AG04450 (cell line): Measurements from ENCODE around the gene GAS7. TPM values are rescaled to one million over a fixed set of nuclear protein-coding genes. Genes with fewer than 3 reads are reported as not detected.

Source experiments
- CTCF ChIA-PET: fragments of 300-600, 350-600 bp; formaldehyde crosslinking; extraction: SDS; loops from one replicate; lab custom pipeline; 2022; ENCODE audit warnings: antibody characterized with exemption, inconsistent platforms; lab: Charles Lee
- POLR2A ChIA-PET: fragments of 350-600 bp; formaldehyde crosslinking; extraction: SDS; loops from one replicate; lab custom pipeline; 2021; ENCODE audit warnings: antibody characterized with exemption, inconsistent platforms; lab: Yijun Ruan, JAX
- DNase-seq: peaks from one replicate; pipeline ENCODE4 v3.0.0-alpha.2; 2011; ENCODE audit warnings: low read depth, low spot score
- H3K27ac ChIP-seq: one replicate; pipeline ENCODE4 v1.5.1; 2012; ENCODE audit warnings: low read depth, low read length, control low read depth
- H3K27me3 ChIP-seq: one replicate; pipeline ENCODE4 v1.6.0; 2012; ENCODE audit warnings: low read length; ENCODE audit not compliant: control insufficient read depth, insufficient read depth
- H3K4me3 ChIP-seq: 2 replicates; pipeline ENCODE4 v1.5.1; 2011; ENCODE audit warnings: mild to moderate bottlenecking, low read depth, low read length, control low read depth
- H3K9me3 ChIP-seq: 2 replicates; pipeline ENCODE4 v1.5.1; 2012; ENCODE audit warnings: low read length; ENCODE audit not compliant: control insufficient read depth, insufficient read depth
- CTCF ChIP-seq: IDR thresholded peaks from 2 replicates; pipeline ENCODE4 v1.5.1; 2011; ENCODE audit warnings: low read depth, low read length, control low read depth, inconsistent platforms
- polyA plus RNA-seq: library from polyadenylated mRNA; depleted of rRNA; stranded (reverse); fragments of >200 nt; gene quantifications from 2 replicates; pipeline ENCODE4 v1.2.3, GENCODE V29; 2011

The GAS7 gene
- polyA plus RNA-seq, 1 experiment: 5.6 TPM

- Histone ChIP-seq H3K27ac (no peak overlapping the region), H3K27me3 (peaks cover 2% of the 10 kb centered on the region), H3K4me3 (no peak overlapping the region), H3K9me3 (no peaks in the 10 kb centered on the region)
- no peak for DNase-seq
- TF ChIP-seq CTCF: no peak
- ChIA-PET CTCF (no interaction called here), POLR2A (no interaction called here)
Observed at GRCh38 chr17:10109146-10109545, 89.3 kb downstream of the GAS7 start.

GRCh38 chr17:10107316-10108165 lies 90.9 kb downstream of the GAS7 start:
- Histone ChIP-seq H3K9me3 (no peaks in the 10 kb centered on the region), H3K27ac (no peak overlapping the region), H3K27me3 (peaks cover 2% of the 10 kb centered on the region), H3K4me3 (no peak overlapping the region)
- POLR2A ChIA-PET: no interaction called here
- DNase-seq: no peak
- CTCF ChIA-PET: interaction anchor here (1.5 kb wide), 1 partner anchor 509 kb away, joined by 3 read pairs; no protein-coding TSS in a partner anchor
- TF ChIP-seq CTCF: no peak

GRCh38 chr17:10106067-10106466 lies 92.3 kb downstream of the GAS7 start:
- Histone ChIP-seq H3K4me3 (no peak overlapping the region), H3K27me3 (peaks cover 2% of the 10 kb centered on the region), H3K27ac (peak overlapping the region; percentile 11), H3K9me3 (peaks cover 5% of the 10 kb centered on the region; the same call in 1 of the 2 replicates)
- ChIA-PET CTCF (interaction anchor here (1.5 kb wide), 1 partner anchor 511 kb away, joined by 3 read pairs; no protein-coding TSS in a partner anchor), POLR2A (no interaction called here)
- DNase-seq: no peak
- no peak for TF ChIP-seq CTCF

GRCh38 chr17:10105513-10106001 lies 92.8 kb downstream of the GAS7 start:
- no peak for DNase-seq
- peak overlapping the region; percentile 11 for H3K27ac ChIP-seq
- ChIA-PET CTCF (no interaction called here), POLR2A (interaction anchor here (1.2 kb wide), 1 partner anchor 9 kb away, joined by 3 read pairs; no protein-coding TSS in a partner anchor)
- TF ChIP-seq CTCF: no peak
- H3K9me3 ChIP-seq: peaks cover 5% of the 10 kb centered on the region; the same call in 1 of the 2 replicates
- H3K4me3 ChIP-seq: no peak overlapping the region
- H3K27me3 ChIP-seq: peaks cover 2% of the 10 kb centered on the region

GRCh38 chr17:10103712-10104111 lies 94.7 kb downstream of the GAS7 start:
- CTCF ChIA-PET: no interaction called here
- Histone ChIP-seq H3K9me3 (peaks cover 5% of the 10 kb centered on the region; the same call in 1 of the 2 replicates), H3K27me3 (peaks cover 2% of the 10 kb centered on the region), H3K27ac (no peak overlapping the region), H3K4me3 (no peak overlapping the region)
- DNase-seq: no peak
- TF ChIP-seq CTCF: no peak
- POLR2A ChIA-PET: no interaction called here
